Measurements from ENCODE around the gene MOB3A.

MOB3A gene

GRCh38 chr19:2114821-2115220 lies 18.7 kb upstream of the MOB3A start:
- no peaks in the 10 kb centered on the region for H3K4me1 ChIP-seq (ENCODE audit: insufficient read depth, low read length)
- peaks cover 6% of the 10 kb centered on the region; the same call in 1 of the 2 replicates for H3K79me2 ChIP-seq (ENCODE audit: insufficient read depth, low read length)
- H3K9me3 ChIP-seq (ENCODE audit: insufficient read depth, low read length, severe bottlenecking), result no peaks in the 10 kb centered on the region
- no peak overlapping the region for H3K9ac ChIP-seq (ENCODE audit: low read depth, low read length)
- H3K27ac ChIP-seq (ENCODE audit: low read length), result no peak overlapping the region
- H4K20me1 ChIP-seq (ENCODE audit: insufficient read depth, low read length), result peaks cover 26% of the 10 kb centered on the region
- ATAC-seq (ENCODE audit: insufficient read depth, low read depth), result no peak
- TF ChIP-seq EZH2 (IDR thresholded peaks at IDR 0.05; ENCODE audit: borderline replicate concordance, low read depth, low read length, severe bottlenecking), result no peak
- TF ChIP-seq, protein P1, sequence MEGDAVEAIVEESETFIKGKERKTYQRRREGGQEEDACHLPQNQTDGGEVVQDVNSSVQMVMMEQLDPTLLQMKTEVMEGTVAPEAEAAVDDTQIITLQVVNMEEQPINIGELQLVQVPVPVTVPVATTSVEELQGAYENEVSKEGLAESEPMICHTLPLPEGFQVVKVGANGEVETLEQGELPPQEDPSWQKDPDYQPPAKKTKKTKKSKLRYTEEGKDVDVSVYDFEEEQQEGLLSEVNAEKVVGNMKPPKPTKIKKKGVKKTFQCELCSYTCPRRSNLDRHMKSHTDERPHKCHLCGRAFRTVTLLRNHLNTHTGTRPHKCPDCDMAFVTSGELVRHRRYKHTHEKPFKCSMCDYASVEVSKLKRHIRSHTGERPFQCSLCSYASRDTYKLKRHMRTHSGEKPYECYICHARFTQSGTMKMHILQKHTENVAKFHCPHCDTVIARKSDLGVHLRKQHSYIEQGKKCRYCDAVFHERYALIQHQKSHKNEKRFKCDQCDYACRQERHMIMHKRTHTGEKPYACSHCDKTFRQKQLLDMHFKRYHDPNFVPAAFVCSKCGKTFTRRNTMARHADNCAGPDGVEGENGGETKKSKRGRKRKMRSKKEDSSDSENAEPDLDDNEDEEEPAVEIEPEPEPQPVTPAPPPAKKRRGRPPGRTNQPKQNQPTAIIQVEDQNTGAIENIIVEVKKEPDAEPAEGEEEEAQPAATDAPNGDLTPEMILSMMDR (IDR thresholded peaks at IDR 0.05; ENCODE audit: borderline replicate concordance, extremely low read depth, low read length, poor library complexity, severe bottlenecking), result no peak
- H2AFZ ChIP-seq (ENCODE audit: low read depth, low read length), result no peak overlapping the region
- no peaks in the 10 kb centered on the region for H3K27me3 ChIP-seq (ENCODE audit: insufficient read depth, low read length, poor library complexity)
- H3K36me3 ChIP-seq (ENCODE audit: insufficient read depth, low read length), result peaks cover 96% of the 10 kb centered on the region
- no peak for DNase-seq
- H3K4me3 ChIP-seq (ENCODE audit: low read depth in 1 of 2, low read length in 2 of 2), result no peak overlapping the region
- no peak overlapping the region for H3K4me2 ChIP-seq (ENCODE audit: insufficient read depth, low read length)

DNA sequence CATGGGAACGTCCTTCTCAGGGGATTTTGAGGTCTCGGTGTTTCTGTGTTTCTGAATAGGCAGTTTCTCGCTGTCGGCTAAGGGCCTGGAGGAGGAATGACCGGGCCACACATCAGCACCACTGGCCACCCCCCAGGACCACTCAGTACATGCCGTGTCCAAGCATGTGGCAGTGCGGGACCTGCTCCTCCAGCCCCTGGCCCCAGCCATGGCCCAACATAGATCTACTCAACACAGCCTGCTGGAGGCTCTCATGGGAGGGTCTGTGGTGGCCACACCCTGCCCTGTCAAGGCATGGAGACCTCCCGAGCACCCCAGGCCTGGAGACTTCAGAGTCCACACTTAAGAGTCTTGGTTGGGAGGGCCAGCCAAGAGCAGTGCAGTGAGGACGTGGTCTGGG lies 18.1 kb upstream of the MOB3A start:
- no peak overlapping the region for H3K4me2 ChIP-seq (ENCODE audit: insufficient read depth, low read length)
- H3K27me3 ChIP-seq (ENCODE audit: insufficient read depth, low read length, poor library complexity), result no peaks in the 10 kb centered on the region
- H3K79me2 ChIP-seq (ENCODE audit: insufficient read depth, low read length), result peaks cover 6% of the 10 kb centered on the region; the same call in 1 of the 2 replicates
- no peak overlapping the region for H3K9ac ChIP-seq (ENCODE audit: low read depth, low read length)
- no peak for ATAC-seq (ENCODE audit: insufficient read depth, low read depth)
- H3K9me3 ChIP-seq (ENCODE audit: insufficient read depth, low read length, severe bottlenecking), result no peaks in the 10 kb centered on the region
- H3K4me1 ChIP-seq (ENCODE audit: insufficient read depth, low read length), result no peaks in the 10 kb centered on the region
- DNase-seq, result no peak
- peaks cover 26% of the 10 kb centered on the region for H4K20me1 ChIP-seq (ENCODE audit: insufficient read depth, low read length)
- no peak overlapping the region for H2AFZ ChIP-seq (ENCODE audit: low read depth, low read length)
- H3K36me3 ChIP-seq (ENCODE audit: insufficient read depth, low read length), result peaks cover 99% of the 10 kb centered on the region
- TF ChIP-seq, protein P1 (IDR thresholded peaks at IDR 0.05; ENCODE audit: borderline replicate concordance, extremely low read depth, low read length, poor library complexity, severe bottlenecking), result no peak
- TF ChIP-seq EZH2 (IDR thresholded peaks at IDR 0.05; ENCODE audit: borderline replicate concordance, low read depth, low read length, severe bottlenecking), result no peak
- no peak overlapping the region for H3K27ac ChIP-seq (ENCODE audit: low read length)
- H3K4me3 ChIP-seq (ENCODE audit: low read depth in 1 of 2, low read length in 2 of 2), result no peak overlapping the region

DNA sequence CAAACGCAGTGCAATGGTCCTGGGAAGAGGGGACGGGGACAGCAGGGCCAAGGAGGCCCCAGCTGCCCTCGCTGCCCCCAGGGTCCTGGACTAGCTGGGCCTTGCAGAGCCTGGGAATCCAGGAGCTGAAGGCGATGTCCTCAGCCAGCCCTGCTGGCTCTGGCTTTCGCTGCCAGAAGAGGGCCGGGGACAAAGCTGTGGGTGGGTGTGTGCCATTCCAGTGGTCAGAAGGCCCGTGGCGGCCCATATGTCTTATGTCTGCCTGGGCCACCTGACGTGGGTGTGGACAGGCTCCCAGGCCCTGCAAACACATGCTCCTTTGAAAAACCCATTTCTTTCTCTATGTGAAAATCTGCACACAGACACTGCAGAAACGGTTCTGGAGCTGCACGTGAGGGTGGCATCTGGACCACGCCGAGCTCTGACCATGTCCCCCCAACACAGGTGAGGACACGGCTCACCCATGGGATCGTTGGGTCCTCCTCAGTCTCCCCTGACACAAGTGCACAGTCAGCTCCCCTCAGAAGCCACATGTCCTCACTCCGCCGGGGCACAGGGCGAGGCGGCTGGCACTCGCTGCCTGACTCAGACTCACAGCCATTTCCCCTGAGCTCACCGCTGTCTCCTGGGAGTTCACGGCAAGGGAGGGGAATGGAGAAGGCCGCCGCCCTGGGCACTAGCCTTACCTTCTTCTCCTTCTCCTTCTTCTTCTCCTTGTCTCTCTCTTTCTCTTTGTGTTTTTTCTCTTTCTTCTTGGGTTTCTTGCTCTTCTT lies 17.5 kb upstream of the MOB3A start:
- peaks cover 99% of the 10 kb centered on the region for H3K36me3 ChIP-seq (ENCODE audit: insufficient read depth, low read length)
- no peak overlapping the region for H2AFZ ChIP-seq (ENCODE audit: low read depth, low read length)
- TF ChIP-seq EZH2 (IDR thresholded peaks at IDR 0.05; ENCODE audit: borderline replicate concordance, low read depth, low read length, severe bottlenecking), result no peak
- TF ChIP-seq, protein P1 (IDR thresholded peaks at IDR 0.05; ENCODE audit: borderline replicate concordance, extremely low read depth, low read length, poor library complexity, severe bottlenecking), result no peak
- H3K79me2 ChIP-seq (ENCODE audit: insufficient read depth, low read length), result peaks cover 2% of the 10 kb centered on the region; the same call in 1 of the 2 replicates
- H3K27ac ChIP-seq (ENCODE audit: low read length), result no peak overlapping the region
- no peaks in the 10 kb centered on the region for H3K9me3 ChIP-seq (ENCODE audit: insufficient read depth, low read length, severe bottlenecking)
- no peaks in the 10 kb centered on the region for H3K27me3 ChIP-seq (ENCODE audit: insufficient read depth, low read length, poor library complexity)
- no peak for ATAC-seq (ENCODE audit: insufficient read depth, low read depth)
- H3K4me3 ChIP-seq (ENCODE audit: low read depth in 1 of 2, low read length in 2 of 2), result no peak overlapping the region
- H3K4me1 ChIP-seq (ENCODE audit: insufficient read depth, low read length), result no peaks in the 10 kb centered on the region
- no peak for DNase-seq
- peaks cover 23% of the 10 kb centered on the region; the same call in 1 of the 2 replicates for H4K20me1 ChIP-seq (ENCODE audit: insufficient read depth, low read length)
- H3K9ac ChIP-seq (ENCODE audit: low read depth, low read length), result no peak overlapping the region
- no peak overlapping the region for H3K4me2 ChIP-seq (ENCODE audit: insufficient read depth, low read length)

All from DND-41 (cell line).